Adrenal gland (tissue), 5 donors: ENCODE measurements around the gene C1QTNF7.

Source experiments
- POLR2A ChIP-seq, 2 donors: fragments of 450-650 bp; IDR thresholded peaks; one replicate each; pipeline ENCODE4 v1.6.1; 2017; ENCODE audit warnings: antibody characterized with exemption in 2 of 2, mild to moderate bottlenecking in 2 of 2, moderate library complexity in 1 of 2
- TF ChIP-seq, protein P1 (sequence below), 6 experiments: fragments of 450-650 bp in 4 of 6; fragments of 200-600 bp in 2 of 6; sonication (generic) in 1 of 6; IDR thresholded peaks; 1 replicate in 5 of 6; 2 replicates in 1 of 6; pipeline versions ENCODE4 v1.5.1 to v1.8.0; 2016 to 2021; ENCODE audit warnings: antibody characterized with exemption in 6 of 6, mild to moderate bottlenecking in 2 of 6, moderate library complexity in 1 of 6
- donor health status: DM: no; HTN: no; CAD: no.

GRCh38 chr4:15434676-15435075 is 6.8 kb downstream of the C1QTNF7 start:
- TF ChIP-seq, protein P1, sequence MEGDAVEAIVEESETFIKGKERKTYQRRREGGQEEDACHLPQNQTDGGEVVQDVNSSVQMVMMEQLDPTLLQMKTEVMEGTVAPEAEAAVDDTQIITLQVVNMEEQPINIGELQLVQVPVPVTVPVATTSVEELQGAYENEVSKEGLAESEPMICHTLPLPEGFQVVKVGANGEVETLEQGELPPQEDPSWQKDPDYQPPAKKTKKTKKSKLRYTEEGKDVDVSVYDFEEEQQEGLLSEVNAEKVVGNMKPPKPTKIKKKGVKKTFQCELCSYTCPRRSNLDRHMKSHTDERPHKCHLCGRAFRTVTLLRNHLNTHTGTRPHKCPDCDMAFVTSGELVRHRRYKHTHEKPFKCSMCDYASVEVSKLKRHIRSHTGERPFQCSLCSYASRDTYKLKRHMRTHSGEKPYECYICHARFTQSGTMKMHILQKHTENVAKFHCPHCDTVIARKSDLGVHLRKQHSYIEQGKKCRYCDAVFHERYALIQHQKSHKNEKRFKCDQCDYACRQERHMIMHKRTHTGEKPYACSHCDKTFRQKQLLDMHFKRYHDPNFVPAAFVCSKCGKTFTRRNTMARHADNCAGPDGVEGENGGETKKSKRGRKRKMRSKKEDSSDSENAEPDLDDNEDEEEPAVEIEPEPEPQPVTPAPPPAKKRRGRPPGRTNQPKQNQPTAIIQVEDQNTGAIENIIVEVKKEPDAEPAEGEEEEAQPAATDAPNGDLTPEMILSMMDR (IDR thresholded peaks at IDR 0.05): no peak
- no peak for TF ChIP-seq POLR2A (IDR thresholded peaks at IDR 0.05)
